Left hindlimb (tissue), 1 donor: Measurements from ENCODE around the gene B4GALT1.

Source experiments
- DNase-seq: peaks from one replicate; pipeline ENCODE4 v3.0.0-alpha.2; 2018

Gene B4GALT1, protein sequence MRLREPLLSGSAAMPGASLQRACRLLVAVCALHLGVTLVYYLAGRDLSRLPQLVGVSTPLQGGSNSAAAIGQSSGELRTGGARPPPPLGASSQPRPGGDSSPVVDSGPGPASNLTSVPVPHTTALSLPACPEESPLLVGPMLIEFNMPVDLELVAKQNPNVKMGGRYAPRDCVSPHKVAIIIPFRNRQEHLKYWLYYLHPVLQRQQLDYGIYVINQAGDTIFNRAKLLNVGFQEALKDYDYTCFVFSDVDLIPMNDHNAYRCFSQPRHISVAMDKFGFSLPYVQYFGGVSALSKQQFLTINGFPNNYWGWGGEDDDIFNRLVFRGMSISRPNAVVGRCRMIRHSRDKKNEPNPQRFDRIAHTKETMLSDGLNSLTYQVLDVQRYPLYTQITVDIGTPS

DNA sequence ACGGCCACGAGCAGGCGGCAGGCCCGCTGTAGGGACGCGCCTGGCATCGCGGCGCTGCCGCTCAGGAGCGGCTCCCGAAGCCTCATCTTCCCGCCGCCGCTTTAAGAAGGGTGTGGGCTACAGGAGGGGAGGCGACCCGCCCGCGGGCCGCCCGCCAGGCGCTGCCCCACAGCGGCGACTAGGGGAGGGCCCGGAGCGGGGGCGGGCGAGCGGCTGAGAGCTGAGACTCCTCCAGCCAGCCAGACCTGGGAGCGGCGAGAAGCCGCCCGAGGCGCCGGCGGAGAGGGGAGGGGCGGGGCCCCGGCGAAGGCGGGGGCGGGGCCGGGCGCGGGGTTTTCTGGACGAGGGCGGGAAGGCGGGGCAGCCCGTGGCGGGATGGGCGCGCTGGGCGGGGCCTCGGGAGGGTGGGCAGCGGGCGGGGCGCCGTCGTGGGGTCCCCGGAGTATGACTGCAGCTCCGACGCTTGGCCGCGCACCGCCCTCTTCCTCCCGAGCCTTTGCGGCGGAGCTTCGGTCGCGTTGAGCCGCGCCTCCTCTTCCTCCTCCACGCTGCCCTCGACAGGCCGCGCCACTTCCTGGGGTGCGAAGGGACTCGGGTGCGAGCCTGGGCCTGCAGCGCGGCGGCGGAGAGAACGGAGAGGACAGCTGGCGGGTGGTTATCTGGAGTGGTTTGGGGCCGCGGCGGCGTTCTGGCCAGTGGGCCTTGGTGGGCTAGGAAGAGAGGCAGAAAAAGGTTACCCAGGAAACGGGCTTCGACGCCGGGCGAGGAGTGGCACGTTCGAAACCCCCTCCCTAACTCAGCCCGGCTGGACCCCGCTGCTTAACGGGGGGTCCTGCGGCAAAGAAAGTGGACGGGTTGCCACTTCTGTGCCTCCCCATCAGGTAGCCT is at the start of gene B4GALT1:
Gene B4GALT1 (minus strand): TSS at position 253 of the 888 bp plus-strand sequence. CDS start 167 bp downstream, at position 86.
- DNase-seq: peak; percentile 98

DNA sequence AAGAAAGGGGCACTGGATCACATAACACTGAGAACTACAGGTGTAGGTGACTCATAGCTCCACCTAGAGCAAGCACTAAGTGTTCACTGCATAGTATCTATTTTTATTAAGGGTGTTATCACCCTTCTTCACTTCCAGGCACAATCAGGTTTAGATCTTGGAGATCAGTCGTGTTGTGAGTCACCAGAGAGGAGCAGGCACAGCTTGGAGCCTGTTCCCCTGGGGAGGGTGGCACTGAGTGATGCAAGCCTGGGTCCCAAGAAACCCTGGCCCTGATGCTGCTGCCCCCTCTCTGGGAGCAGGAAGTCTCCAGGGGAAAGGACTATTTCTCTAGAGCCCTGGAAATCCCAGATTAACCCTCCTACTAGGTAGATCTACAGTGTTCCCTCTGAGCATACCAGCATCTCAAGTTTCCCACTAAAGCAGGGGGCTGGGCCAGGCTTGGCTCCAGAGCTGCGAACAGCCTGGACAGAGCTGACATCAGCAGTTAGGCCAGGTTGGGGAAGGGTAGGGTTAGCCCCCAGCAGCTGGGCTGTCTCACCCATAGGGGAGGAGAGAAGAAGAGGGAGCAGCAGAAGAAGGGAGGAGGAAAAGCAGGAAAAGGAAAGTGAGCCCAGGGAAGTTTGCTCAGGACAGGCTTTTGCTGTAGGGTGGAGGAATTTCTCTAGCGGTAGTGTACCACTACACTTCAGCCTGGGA is 44.7 kb upstream of the B4GALT1 start:
- DNase-seq: no peak

DNA sequence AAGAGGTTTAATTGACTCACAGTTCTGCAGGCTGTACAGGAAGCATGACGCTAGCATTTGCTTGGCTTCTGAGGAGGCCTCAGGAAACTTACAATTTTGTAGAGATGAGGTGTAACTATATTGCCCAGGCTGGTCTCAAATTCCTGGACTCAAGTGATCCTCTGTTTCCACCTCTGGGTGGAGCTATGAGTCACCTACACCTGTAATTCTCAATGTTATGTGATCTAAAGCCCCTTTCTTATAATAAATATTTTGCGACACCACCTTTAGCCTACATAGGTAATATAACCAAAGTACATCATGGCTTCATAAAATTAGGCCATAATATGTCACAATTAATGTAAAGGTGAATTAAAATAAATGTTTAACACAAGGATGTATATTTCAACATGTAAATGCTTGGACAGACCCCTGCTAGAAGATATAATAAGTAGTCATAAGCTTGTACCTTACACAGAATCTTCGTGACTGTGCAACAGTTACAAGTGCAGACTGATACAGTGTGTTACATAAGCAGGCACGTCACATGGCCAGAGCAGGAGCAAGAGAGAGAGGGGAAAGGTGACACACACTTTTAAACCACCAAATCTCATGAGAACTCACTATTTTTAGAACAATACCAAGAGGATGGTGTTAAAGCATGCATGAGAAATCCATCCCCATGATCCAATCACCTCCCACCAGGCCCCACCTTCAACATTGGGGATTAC is 43.0 kb upstream of the B4GALT1 start:
- no peak for DNase-seq

DNA sequence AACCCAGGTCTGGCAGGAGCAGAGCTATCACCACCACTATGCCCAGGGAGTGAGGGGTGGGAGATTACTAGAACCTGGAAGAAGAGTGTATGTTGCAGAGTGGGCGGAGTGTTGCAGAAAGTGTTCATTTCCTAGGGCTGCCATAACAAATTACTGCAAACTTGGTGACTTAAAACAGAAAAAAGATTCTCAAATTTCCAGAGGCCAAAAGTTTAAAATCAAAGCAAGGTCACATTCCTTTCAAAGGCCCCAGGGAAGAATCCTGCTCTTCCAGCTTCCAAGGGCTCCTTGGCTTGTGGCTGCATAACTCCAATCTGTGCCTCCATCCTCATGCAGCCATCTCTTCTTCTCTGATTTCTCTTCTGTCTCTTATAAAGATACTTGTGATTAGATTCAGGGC is 42.3 kb upstream of the B4GALT1 start:
- no peak for DNase-seq

DNA sequence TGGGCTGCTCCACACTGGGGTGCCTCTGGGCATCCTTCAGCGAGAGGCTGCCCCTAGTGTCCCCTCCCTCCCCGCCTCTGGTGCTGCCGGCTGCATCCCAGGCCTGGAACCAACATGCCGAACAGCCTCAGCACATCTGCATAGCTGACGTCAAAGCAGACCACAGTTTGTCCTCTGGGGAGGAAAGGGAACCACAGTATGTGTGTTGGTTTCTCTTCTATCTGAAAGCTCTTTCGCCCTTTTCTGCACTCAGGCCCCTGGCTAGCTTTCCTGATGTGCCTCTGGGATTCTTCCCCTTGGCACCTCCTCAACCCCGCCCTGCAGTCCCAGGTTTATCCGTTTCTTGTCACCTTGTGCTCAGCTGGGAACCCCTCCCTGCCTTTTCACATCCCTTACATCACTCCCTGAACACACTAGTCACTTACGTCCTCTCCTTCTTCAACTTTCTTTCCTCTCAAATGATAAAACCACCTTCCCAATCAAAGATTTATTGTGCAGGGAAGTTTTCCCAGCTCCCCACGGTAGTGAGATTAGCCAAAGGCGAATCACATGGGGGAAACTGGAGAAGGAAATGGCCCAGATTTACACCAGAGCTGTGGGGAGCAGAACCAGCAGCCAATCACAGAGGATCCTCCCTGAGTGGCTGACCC is 35.5 kb upstream of the B4GALT1 start:
- peak; percentile 59 for DNase-seq

DNA sequence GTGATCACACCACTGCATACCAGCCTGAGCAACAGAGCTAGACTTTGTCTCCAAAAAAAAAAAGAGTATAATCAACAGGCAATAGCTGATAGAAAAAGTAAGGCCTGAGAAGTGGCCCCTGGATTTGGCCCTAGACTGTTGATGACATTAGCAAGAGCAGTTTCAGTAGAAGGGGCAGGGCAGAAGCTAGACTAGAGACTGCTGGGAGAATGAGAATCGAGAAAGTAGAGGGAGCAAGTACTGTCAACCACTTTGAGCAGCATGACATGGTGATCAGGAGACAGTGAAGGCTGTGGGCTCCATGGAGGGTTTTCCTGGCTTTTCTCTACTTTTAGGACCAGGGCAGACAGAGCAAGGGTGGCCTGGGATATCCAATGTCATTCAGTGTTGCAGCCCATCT is 34.9 kb upstream of the B4GALT1 start:
- DNase-seq: no peak

DNA sequence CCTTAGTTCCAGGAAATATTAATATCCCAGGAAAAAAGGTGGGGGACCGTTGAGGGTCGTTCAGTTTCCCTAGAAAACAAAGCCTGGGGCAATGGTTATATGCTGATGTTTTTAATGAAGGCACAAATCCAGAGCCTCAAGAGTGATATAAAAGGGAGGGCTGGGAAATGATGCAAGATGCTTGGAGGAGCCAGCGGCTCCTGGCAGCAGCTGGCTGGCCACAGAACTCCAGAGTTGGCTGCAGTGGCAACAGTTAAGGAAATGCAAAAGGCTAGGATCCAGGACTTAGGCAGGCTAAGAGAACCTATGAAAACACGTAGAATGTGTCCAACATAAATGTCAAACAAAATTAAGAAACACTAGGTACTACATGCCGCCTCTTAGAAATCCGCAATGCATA is 31.0 kb upstream of the B4GALT1 start:
- peak; percentile 64 for DNase-seq

DNA sequence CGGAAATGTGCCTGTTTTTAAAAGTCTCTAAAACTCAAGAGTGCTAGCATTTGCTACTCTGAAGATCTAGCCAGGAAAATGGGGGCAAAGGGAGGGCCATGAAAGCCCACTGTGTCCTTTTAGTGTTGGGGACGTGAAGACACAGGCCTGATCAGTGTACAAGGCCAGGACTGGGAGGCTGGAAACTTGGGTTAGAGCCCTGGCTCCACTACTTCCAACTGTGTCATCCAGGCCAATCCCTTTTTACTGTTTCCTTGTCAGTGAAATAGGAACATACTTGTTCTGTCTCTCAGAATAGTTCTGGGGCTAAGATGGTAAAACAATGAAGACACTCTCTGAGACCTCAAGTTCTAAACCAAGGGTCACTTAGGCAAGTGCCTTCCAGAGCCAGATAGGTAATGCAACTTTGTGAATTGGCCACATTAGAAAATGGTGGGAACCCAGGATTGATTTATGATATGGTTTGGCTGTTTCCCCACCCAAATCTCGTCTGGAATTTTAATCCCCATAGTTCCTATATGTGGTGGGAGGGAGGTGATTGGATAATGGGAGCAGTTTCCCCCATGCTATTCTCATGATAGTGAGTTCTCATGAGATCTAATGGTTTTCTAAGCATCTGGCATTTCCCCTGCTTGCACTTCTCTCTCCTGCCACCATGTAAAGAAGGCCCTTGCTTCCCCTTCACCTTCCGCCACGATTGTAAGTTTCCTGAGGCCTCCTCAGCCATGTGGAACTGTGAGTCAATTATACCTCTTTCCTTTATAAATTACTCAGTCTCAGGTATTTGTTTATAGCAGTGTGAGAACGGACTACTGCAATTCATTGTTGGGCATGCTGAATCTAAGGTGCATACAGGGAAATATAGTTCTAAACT is 30.4 kb upstream of the B4GALT1 start:
- DNase-seq: peak; percentile 77

DNA sequence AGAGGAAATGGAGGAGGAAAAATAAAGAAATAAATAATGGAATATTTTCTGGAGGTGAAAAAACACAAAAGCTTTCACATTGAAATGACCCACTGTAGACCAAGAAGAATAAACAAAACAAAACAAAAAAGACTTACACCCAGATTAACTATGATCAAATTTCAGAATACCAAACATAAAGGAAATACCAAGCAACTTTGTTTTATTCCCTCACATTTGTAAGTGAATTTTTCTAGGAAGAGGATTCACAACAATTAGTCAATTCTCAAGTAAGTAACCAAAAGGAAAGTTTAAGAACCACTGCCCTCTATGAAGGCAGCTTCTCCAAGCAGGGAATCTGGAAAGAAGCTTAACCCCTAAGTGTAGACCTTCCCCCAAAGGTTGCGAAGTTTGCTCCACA is 29.6 kb upstream of the B4GALT1 start:
- DNase-seq: no peak

DNA sequence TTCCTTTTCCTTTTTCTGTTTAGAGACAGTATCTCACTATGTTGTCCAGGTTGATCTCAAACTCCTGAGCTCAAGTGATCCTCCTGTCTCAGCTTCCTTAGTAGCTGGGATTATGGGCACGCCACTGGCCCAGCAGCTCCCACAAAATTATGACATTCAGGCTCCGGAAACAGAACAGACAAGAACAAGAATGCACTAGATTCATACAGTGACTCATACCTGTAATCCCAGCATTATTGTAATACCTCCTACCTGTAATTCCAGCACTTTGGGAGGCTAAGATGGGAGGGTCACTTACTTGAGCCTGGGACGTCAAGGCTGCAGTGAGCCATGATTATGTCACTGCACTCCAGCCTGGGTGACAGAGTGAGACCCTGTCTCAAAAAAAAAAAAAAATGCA is 26.7 kb upstream of the B4GALT1 start:
- DNase-seq: no peak

DNA sequence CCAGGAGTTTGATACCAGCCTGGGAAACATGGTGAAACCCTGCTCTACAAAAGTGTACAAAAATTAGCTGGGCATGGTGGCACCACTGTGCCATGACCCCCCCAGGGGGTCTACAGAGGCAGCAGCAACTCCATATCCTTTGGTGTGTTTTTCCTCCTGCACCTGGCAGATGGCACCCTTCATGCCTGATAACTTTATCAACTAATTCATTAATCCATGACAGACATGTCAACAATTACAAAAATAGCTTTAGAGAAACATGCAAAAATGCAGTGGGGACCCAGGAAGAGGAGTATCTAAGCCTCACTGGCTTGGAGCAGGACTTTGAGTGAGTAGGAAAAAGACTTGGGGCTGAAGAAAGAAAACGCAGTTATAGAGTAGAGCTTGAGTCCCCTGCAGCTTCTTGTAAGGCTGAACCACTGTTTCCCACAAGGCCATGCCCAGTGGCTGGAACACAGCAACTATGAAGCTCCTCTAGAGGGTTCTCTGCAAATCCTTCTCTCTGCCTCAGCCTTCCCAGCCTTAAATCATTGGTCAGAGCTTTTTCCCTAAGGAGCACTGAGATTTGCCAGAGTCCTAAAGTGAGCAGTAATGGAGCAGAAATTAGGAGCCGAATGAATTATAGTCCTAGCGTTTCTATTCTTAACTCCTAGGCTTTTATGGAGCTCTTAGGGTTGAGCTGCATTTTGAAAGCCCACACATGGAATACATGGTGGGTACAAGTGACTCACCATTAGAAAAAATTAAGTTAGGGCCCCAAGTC is 25.5 kb upstream of the B4GALT1 start:
- DNase-seq: no peak

DNA sequence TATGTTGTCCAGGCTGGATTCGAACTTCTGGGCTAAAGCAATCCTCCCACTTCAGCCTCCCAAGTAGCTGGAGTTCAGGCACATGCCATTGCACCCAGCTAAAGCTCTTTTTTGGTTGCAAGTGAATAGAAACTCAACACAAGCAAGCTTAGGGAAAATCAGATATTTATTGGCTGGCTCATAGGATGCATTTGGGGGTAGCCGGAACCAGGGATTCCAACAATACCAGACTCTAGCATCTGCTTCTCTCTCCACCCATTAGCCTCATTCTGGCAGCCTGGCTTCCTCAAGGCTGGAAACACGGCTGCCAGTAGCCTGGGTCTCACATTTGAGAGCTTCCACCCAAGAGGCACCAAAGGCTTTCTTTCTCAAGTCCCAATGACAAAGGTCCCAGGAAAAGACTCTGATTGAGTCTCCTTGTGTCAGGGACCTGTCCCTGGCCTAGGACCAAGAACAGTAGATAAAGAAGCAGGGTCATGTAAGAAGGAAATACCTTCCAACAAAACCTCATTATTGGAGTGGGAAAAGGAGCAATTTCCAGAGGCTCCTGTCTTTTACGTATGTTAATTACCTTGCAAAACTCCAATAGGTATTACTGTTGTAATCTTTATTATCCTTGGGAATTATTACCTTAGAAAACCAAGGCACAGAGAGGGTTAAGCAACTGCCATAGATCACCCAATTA is 23.0 kb upstream of the B4GALT1 start:
- no peak for DNase-seq

DNA sequence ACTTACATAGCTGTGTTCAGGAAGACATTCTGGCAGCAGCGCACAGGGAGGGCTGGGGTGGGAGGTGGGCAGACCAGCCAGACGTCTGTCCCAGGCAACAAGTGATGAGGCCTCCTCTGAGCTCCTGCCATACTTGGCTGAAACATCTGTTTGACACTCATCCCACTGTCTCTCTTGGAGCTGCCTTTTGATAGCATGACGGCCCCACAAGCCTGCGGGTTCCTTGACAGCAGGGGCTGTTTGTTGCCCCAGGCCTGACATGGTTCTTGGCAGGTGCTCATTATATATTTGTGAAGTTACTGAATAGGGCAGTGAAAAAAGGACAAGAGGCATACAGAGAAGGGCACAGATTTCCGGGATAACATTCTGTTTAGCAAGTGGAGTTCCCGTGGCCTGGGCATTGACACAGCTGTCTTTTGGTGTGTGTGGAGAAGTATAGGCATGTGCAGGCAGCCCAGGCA is 22.2 kb upstream of the B4GALT1 start:
- peak; percentile 63 for DNase-seq

DNA sequence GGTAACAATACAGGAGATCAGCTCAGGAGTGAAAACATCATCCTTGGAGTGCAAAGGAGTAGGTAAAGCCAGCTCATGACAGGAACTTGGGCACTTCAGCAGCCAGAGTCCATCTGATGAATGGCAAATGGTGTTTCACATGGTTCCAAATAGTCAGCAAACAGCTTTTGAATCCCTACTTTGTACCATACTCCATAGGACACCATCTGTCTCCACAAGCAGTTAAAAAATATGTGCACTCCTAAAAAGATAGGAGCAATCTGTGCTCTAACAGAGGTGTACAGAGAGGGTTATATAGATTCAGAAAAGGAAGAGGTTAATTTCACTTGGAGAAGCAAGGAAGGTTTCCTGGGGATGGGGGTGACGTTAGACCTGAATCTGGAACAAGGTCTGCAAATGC is 21.6 kb upstream of the B4GALT1 start:
- DNase-seq: no peak

DNA sequence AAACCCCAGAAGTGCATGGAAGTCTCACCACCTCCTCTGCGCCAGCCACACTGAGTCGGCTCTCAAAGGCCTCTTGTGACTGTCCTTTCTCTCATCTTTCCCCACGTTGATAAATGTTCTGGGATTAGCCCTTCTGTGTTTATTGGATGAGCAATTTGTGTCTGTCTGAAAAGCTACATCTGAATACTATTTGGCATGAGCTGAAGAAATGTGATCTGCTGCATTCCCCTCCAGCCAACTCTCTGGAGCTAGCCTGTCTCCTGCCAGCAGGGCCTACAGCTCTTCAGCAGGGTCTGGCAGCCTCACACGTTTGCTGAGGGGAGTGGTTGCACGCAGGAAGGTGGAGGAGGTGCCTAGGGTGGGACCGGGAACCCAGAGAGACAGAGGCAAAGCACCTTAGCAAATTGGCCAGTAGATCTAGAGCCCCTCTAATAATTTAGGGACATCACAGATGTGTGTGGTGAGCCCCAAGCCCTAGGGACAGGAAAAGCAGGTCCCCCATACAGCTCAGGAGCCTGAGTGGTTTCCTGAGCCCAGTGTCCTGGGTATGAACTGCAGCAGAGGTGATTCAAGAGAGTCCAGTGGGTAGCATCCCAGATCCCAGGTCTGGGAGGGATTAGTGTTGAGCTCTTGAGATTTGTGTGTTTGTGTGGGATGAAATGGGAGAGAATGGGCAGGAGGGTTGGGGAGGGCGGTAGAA is 20.5 kb upstream of the B4GALT1 start:
- peak; percentile 84 for DNase-seq

DNA sequence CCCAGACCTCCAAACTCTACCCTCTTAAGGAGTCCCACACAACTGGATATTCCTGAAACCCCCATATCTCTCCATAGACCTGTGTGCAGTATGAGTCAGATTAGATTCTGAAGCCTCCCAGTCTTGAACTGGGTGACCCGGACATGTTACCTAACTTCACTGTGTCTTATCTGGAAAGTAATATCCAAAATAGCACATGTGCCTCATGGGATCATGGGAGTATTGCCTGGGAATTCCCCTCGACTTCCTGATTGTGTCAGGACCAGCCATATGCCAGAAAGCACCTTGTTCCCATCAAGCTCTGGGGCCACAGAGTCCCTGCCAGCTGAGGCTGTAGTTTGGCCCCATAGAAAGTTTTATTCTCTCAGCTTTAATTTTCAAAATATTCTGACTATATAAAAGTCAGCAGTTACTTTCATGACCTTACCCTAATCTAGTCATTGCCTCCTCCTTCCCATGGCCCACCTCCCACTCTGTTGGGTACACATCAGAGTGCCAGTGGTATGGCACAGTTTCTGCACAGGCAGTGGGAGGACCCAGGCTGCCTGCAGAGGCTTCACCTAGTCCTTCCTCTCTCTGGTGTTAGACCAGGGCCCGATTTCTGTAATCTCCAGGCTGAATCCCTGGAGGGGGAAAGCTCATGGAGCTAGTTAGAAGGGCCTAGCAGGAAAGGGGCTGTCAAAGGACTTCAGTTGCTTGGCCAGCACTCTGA is 19.5 kb upstream of the B4GALT1 start:
- DNase-seq: no peak

DNA sequence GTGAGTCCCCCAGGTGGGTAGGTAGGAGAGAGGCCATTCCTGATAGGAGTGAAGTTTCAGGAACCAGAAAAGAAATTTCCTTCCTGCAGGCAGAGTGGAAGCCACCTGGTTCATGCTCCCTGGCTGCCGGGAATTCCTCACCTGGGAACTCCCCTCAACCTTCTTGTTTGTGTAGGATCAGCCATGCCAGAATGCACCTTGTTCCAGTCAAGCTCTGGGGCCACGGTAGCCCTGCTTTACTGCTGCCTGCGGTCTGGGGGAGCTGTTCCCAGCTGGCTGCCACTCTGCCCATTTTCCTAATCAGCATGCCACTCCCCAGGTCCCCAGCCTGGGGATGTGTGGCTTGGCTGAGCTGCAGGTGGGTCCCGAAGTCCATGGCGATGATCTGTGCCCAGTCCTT is 18.7 kb upstream of the B4GALT1 start:
- DNase-seq: no peak

DNA sequence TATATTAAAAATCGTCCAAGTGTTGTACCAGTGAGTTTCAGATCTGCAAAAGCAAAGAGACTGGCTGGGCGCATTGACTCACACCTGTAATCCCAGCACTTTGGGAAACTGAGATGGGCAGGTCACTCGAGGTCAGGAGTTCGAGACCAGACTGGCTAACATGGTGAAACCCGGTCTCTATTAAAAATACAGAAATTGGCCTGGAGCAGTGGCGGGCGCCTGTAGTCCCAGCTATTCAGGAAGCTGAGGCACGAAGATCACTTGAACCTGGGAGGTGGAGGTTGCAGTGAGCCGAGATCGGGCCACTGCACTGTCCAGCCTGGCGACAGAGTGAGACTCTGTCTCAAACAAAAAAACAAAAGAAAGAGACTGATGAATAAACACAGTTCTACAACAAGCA is 18.3 kb upstream of the B4GALT1 start:
- DNase-seq: no peak
